Measurements from ENCODE around the gene KLHDC3. TPM values are rescaled to one million over a fixed set of nuclear protein-coding genes. Genes with fewer than 3 reads are reported as not detected.

KLHDC3 gene
- total and polyA plus RNA-seq, 10 of the 15 experiments (the other 5 are each of a cell fraction or from before 2014, with no cell fraction given) = 2.4 to 102 (median 55.4) TPM

DNA sequence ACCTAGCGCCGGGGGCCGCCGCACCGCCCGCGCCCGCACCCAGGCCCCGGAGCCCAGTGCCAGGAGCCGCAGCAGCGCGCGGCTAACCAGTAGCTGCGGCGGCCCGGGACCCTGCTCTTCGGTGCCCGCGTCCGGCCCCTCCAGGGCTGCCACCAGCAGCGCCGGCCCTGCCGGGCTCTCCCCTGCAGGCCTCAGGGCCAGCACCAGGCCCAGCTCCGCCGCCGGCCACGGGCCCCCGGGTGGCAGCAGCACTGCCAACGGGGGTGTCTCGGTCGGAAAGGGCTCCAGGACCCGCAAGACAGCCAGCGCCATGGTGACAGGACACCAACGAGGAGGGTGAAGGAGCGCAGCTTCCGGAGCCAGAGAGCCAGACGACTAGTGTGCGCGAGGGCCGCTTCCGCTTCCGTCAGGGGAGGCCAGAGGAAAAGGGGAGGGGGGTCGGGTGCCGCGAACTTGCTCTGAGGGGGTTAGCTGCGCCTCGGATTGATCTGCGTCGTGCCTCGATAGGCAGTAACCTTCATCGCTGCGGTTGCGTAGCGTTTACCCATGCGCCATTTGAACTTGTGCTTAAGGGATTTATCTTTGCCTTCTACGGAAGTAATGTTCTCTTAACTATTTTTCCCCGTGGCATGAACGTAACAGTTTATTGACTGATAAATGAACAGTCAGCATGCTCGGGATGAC, 35.1 kb upstream of the KLHDC3 start, which contains the start of gene PEX6 (continued):
- TF ChIP-seq ZBED1 (IDR thresholded peaks at IDR 0.05; ENCODE audit: borderline replicate concordance) = no peak
- peak; percentile 94 for TF ChIP-seq POLR2A (IDR thresholded peaks at IDR 0.05; ENCODE audit: low read depth, low read length)
- 0 out of 2 replicates have a peak, but pooled peaks have one; percentile 31 for TF ChIP-seq ATF7 (IDR thresholded peaks at IDR 0.05; ENCODE audit: low read depth)
- TF ChIP-seq, protein P1, sequence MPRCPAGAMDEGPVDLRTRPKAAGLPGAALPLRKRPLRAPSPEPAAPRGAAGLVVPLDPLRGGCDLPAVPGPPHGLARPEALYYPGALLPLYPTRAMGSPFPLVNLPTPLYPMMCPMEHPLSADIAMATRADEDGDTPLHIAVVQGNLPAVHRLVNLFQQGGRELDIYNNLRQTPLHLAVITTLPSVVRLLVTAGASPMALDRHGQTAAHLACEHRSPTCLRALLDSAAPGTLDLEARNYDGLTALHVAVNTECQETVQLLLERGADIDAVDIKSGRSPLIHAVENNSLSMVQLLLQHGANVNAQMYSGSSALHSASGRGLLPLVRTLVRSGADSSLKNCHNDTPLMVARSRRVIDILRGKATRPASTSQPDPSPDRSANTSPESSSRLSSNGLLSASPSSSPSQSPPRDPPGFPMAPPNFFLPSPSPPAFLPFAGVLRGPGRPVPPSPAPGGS (IDR thresholded peaks at IDR 0.05; ENCODE audit: borderline replicate concordance, insufficient read depth, low read depth, low read length, poor library complexity, severe bottlenecking) = peak; percentile 25
- TF ChIP-seq MEF2A (IDR thresholded peaks at IDR 0.05; ENCODE audit: insufficient read depth, low read depth, low read length) = 0 out of 2 replicates have a peak, but pooled peaks have one; percentile 20
- no peak for TF ChIP-seq CEBPB (IDR thresholded peaks at IDR 0.05; ENCODE audit: borderline replicate concordance in 1 of 2, low read depth in 2 of 2, low read length in 2 of 2)
- 0 out of 2 replicates have a peak, but pooled peaks have one; percentile 54 for TF ChIP-seq ZNF217 (IDR thresholded peaks at IDR 0.05)
- TF ChIP-seq YY1 (IDR thresholded peaks at IDR 0.05; ENCODE audit: low read depth, low read length) = peak; percentile 81
- TF ChIP-seq SIX5 (IDR thresholded peaks at IDR 0.05; ENCODE audit: low read depth, low read length, severe bottlenecking) = peak; percentile 25
- TF ChIP-seq SMAD1 (IDR thresholded peaks at IDR 0.05; ENCODE audit: low read depth, partially characterized antibody) = peak; percentile 32
- TF ChIP-seq, protein P2, sequence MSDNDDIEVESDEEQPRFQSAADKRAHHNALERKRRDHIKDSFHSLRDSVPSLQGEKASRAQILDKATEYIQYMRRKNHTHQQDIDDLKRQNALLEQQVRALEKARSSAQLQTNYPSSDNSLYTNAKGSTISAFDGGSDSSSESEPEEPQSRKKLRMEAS (IDR thresholded peaks at IDR 0.05; ENCODE audit: low read depth, low read length) = no peak
- no peak for TF ChIP-seq ZZZ3 (IDR thresholded peaks at IDR 0.05; ENCODE audit: control insufficient read depth, insufficient read length, low read depth)
- TF ChIP-seq, protein P3, sequence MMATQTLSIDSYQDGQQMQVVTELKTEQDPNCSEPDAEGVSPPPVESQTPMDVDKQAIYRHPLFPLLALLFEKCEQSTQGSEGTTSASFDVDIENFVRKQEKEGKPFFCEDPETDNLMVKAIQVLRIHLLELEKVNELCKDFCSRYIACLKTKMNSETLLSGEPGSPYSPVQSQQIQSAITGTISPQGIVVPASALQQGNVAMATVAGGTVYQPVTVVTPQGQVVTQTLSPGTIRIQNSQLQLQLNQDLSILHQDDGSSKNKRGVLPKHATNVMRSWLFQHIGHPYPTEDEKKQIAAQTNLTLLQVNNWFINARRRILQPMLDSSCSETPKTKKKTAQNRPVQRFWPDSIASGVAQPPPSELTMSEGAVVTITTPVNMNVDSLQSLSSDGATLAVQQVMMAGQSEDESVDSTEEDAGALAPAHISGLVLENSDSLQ (IDR thresholded peaks at IDR 0.05) = peak; percentile 48
- TF ChIP-seq SMAD5 (IDR thresholded peaks at IDR 0.05; ENCODE audit: low read depth) = peak; percentile 80
- no peak for TF ChIP-seq SREBF1 (IDR thresholded peaks at IDR 0.05; ENCODE audit: low read length)
- no peak for TF ChIP-seq SREBF2 (IDR thresholded peaks at IDR 0.05; ENCODE audit: low read length)
- TF ChIP-seq POLR2AphosphoS2 (IDR thresholded peaks at IDR 0.05; ENCODE audit: low read depth, low read length) = peak; percentile 85
- no peak for TF ChIP-seq SUPT20H (IDR thresholded peaks at IDR 0.05; ENCODE audit: borderline replicate concordance, control insufficient read depth, low read depth, low read length)
- TF ChIP-seq, protein P4, sequence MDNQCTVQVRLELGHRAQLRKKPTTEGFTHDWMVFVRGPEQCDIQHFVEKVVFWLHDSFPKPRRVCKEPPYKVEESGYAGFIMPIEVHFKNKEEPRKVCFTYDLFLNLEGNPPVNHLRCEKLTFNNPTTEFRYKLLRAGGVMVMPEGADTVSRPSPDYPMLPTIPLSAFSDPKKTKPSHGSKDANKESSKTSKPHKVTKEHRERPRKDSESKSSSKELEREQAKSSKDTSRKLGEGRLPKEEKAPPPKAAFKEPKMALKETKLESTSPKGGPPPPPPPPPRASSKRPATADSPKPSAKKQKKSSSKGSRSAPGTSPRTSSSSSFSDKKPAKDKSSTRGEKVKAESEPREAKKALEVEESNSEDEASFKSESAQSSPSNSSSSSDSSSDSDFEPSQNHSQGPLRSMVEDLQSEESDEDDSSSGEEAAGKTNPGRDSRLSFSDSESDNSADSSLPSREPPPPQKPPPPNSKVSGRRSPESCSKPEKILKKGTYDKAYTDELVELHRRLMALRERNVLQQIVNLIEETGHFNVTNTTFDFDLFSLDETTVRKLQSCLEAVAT (IDR thresholded peaks at IDR 0.05) = peak; percentile 72
- no peak for TF ChIP-seq KAT2A (conservative IDR thresholded peaks at IDR 0.05; ENCODE audit: control insufficient read depth, low read depth, low read length)
- no peak for TF ChIP-seq ZNF274 (IDR thresholded peaks at IDR 0.05; ENCODE audit: insufficient read depth, insufficient read length)
- no peak for TF ChIP-seq ZSCAN29 (IDR thresholded peaks at IDR 0.05)
- TF ChIP-seq EP300 (IDR thresholded peaks at IDR 0.05; ENCODE audit: borderline replicate concordance in 1 of 2, control insufficient read depth in 1 of 2, low read depth in 2 of 2, low read length in 2 of 2) = no peak
- peak; percentile 17 for TF ChIP-seq SP1 (IDR thresholded peaks at IDR 0.05; ENCODE audit: low read depth, low read length)
- TF ChIP-seq, protein P5, sequence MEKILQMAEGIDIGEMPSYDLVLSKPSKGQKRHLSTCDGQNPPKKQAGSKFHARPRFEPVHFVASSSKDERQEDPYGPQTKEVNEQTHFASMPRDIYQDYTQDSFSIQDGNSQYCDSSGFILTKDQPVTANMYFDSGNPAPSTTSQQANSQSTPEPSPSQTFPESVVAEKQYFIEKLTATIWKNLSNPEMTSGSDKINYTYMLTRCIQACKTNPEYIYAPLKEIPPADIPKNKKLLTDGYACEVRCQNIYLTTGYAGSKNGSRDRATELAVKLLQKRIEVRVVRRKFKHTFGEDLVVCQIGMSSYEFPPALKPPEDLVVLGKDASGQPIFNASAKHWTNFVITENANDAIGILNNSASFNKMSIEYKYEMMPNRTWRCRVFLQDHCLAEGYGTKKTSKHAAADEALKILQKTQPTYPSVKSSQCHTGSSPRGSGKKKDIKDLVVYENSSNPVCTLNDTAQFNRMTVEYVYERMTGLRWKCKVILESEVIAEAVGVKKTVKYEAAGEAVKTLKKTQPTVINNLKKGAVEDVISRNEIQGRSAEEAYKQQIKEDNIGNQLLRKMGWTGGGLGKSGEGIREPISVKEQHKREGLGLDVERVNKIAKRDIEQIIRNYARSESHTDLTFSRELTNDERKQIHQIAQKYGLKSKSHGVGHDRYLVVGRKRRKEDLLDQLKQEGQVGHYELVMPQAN (conservative IDR thresholded peaks at IDR 0.05) = peak; percentile 95

Measured in GM12878 (cell line).